Neural crest cell (in vitro differentiated cells): ENCODE results near the gene DUS1L. TPM values are rescaled to one million over a fixed set of nuclear protein-coding genes. Genes with fewer than 3 reads are reported as not detected.

ENCODE experiments used
- DNase-seq: peaks from one replicate; pipeline ENCODE4 v3.0.0; 2021; ENCODE audit warnings: low read depth, mixed read lengths, low spot score
- H3K27ac Mint-ChIP-seq: one replicate; pipeline ENCODE4 v1.8.0; 2021; ENCODE audit warnings: mild to moderate bottlenecking, mixed read lengths; ENCODE audit not compliant: unreplicated experiment
- H3K27me3 Mint-ChIP-seq: 2 replicates; pipeline ENCODE4 v1.8.0; 2021; ENCODE audit warnings: low read depth, mild to moderate bottlenecking, mixed read lengths
- H3K36me3 Mint-ChIP-seq: 2 replicates; pipeline ENCODE4 v1.8.0; 2021; ENCODE audit warnings: low read depth, mild to moderate bottlenecking, mixed read lengths
- H3K4me1 Mint-ChIP-seq: 2 replicates; pipeline ENCODE4 v1.8.0; 2021; ENCODE audit warnings: mixed read lengths
- H3K4me3 Mint-ChIP-seq: one replicate; pipeline ENCODE4 v1.8.0; 2021; ENCODE audit warnings: mild to moderate bottlenecking, mixed read lengths
- H3K9me3 Mint-ChIP-seq: 2 replicates; pipeline ENCODE4 v1.8.0; 2021; ENCODE audit warnings: mixed read lengths
- CTCF ChIP-seq: fragments of 200-600 bp; sonication (generic); conservative IDR thresholded peaks from 2 replicates; pipeline ENCODE4 v1.5.0; 2021; ENCODE audit warnings: antibody characterized with exemption, mild to moderate bottlenecking
- total RNA-seq: library from RNA; stranded (reverse); gene quantifications from 2 replicates; pipeline ENCODE4 v1.2.1, GENCODE V29; 2021

DUS1L gene
- total RNA-seq, 1 donor from 2014 or later, result 131 TPM

- peak overlapping the region; percentile 74 for H3K4me3 Mint-ChIP-seq
- DNase-seq, result no peak
- H3K27ac Mint-ChIP-seq, result peak overlapping the region; percentile 19
- peaks cover 6% of the 10 kb centered on the region for H3K27me3 Mint-ChIP-seq
- no peak for TF ChIP-seq CTCF
- H3K36me3 Mint-ChIP-seq, result no peaks in the 10 kb centered on the region
- peaks cover 8% of the 10 kb centered on the region for H3K4me1 Mint-ChIP-seq
- no peaks in the 10 kb centered on the region for H3K9me3 Mint-ChIP-seq
These were observed 47.2 kb downstream of the DUS1L start for GRCh38 chr17:82018152-82018988.

- peaks cover 11% of the 10 kb centered on the region for H3K4me1 Mint-ChIP-seq
- H3K9me3 Mint-ChIP-seq, result no peaks in the 10 kb centered on the region
- no peak for DNase-seq
- no peaks in the 10 kb centered on the region for H3K36me3 Mint-ChIP-seq
- no peak overlapping the region for H3K27ac Mint-ChIP-seq
- peaks cover 3% of the 10 kb centered on the region for H3K27me3 Mint-ChIP-seq
- peak overlapping the region; percentile 66 for H3K4me3 Mint-ChIP-seq
- no peak for TF ChIP-seq CTCF
These were observed 47.9 kb downstream of the DUS1L start for GRCh38 chr17:82017612-82018151.

- Mint-ChIP-seq H3K4me3 (peak overlapping the region; percentile 66), H3K27me3 (peaks cover 3% of the 10 kb centered on the region), H3K9me3 (no peaks in the 10 kb centered on the region), H3K4me1 (peaks cover 12% of the 10 kb centered on the region), H3K36me3 (no peaks in the 10 kb centered on the region), H3K27ac (no peak overlapping the region)
- no peak for TF ChIP-seq CTCF
- DNase-seq, result no peak
These were observed 48.6 kb downstream of the DUS1L start for GRCh38 chr17:82016875-82017459.

GRCh38 chr17:82016061-82016874 is 49.3 kb downstream of the DUS1L start:
- peaks cover 3% of the 10 kb centered on the region for H3K27me3 Mint-ChIP-seq
- no peak for DNase-seq
- no peaks in the 10 kb centered on the region for H3K9me3 Mint-ChIP-seq
- H3K4me1 Mint-ChIP-seq, result peaks cover 7% of the 10 kb centered on the region
- H3K27ac Mint-ChIP-seq, result no peak overlapping the region
- no peak for TF ChIP-seq CTCF
- no peaks in the 10 kb centered on the region for H3K36me3 Mint-ChIP-seq
- H3K4me3 Mint-ChIP-seq, result no peak overlapping the region

- Mint-ChIP-seq H3K4me3 (peak overlapping the region; percentile 41), H3K9me3 (no peaks in the 10 kb centered on the region), H3K4me1 (peaks cover 7% of the 10 kb centered on the region), H3K27me3 (peaks cover 3% of the 10 kb centered on the region), H3K36me3 (no peaks in the 10 kb centered on the region), H3K27ac (no peak overlapping the region)
- no peak for DNase-seq
- no peak for TF ChIP-seq CTCF
These were observed 50.2 kb downstream of the DUS1L start for GRCh38 chr17:82015311-82015971.
